Measurements from ENCODE around the gene MALRD1.

Gene MALRD1

GRCh38 chr10:19634163-19634562, 585.6 kb downstream of the MALRD1 start:
- in situ Hi-C loops (cut with HindIII; ENCODE audit: low sequenced_read_pairs) = no loop called here
- TF ChIP-seq CTCF (IDR thresholded peaks at IDR 0.05; ENCODE audit: low read depth, low read length) = no peak
- DNase-seq (ENCODE audit: low read depth, low spot score) = no peak
- no peak overlapping the region for H3K4me3 ChIP-seq (ENCODE audit: low read depth, low read length)

GRCh38 chr10:19638182-19638895, 589.7 kb downstream of the MALRD1 start:
- in situ Hi-C loops (cut with HindIII; ENCODE audit: low sequenced_read_pairs) = no loop called here
- TF ChIP-seq CTCF (IDR thresholded peaks at IDR 0.05; ENCODE audit: low read depth, low read length) = no peak
- peak; percentile 90 for DNase-seq (ENCODE audit: low read depth, low spot score)
- no peak overlapping the region for H3K4me3 ChIP-seq (ENCODE audit: low read depth, low read length)

GRCh38 chr10:19638896-19639233, 590.3 kb downstream of the MALRD1 start:
- H3K4me3 ChIP-seq (ENCODE audit: low read depth, low read length) = no peak overlapping the region
- DNase-seq (ENCODE audit: low read depth, low spot score) = no peak
- TF ChIP-seq CTCF (IDR thresholded peaks at IDR 0.05; ENCODE audit: low read depth, low read length) = no peak
- in situ Hi-C loops (cut with HindIII; ENCODE audit: low sequenced_read_pairs) = no loop called here

- no peak for TF ChIP-seq CTCF (IDR thresholded peaks at IDR 0.05; ENCODE audit: low read depth, low read length)
- in situ Hi-C loops (cut with HindIII; ENCODE audit: low sequenced_read_pairs) = no loop called here
- no peak overlapping the region for H3K4me3 ChIP-seq (ENCODE audit: low read depth, low read length)
- DNase-seq (ENCODE audit: low read depth, low spot score) = no peak
These were observed 592.1 kb downstream of the MALRD1 start for GRCh38 chr10:19640566-19641263.

- in situ Hi-C loops (cut with HindIII; ENCODE audit: low sequenced_read_pairs) = no loop called here
- no peak for TF ChIP-seq CTCF (IDR thresholded peaks at IDR 0.05; ENCODE audit: low read depth, low read length)
- peak; percentile 87 for DNase-seq (ENCODE audit: low read depth, low spot score)
- H3K4me3 ChIP-seq (ENCODE audit: low read depth, low read length) = no peak overlapping the region
These were observed 602.9 kb downstream of the MALRD1 start for GRCh38 chr10:19651549-19651948.

GRCh38 chr10:19652750-19653149, 604.1 kb downstream of the MALRD1 start:
- TF ChIP-seq CTCF (IDR thresholded peaks at IDR 0.05; ENCODE audit: low read depth, low read length) = no peak
- no peak for DNase-seq (ENCODE audit: low read depth, low spot score)
- no peak overlapping the region for H3K4me3 ChIP-seq (ENCODE audit: low read depth, low read length)
- in situ Hi-C loops (cut with HindIII; ENCODE audit: low sequenced_read_pairs) = no loop called here

All from astrocyte of the spinal cord (primary cell).